Measurements from ENCODE around the gene KLHDC10.

KLHDC10 gene

GRCh38 chr7:130136579-130137167 is 66.3 kb downstream of the KLHDC10 start:
- H3K4me3 ChIP-seq (ENCODE audit: low read depth, low read length): no peak overlapping the region
- peaks cover 21% of the 10 kb centered on the region for H3K36me3 ChIP-seq
- no peak for TF ChIP-seq CTCF (IDR thresholded peaks at IDR 0.05; ENCODE audit: low read depth, low read length)
- no peaks in the 10 kb centered on the region for H3K9me3 ChIP-seq
- H3K4me1 ChIP-seq: peaks cover 13% of the 10 kb centered on the region
- no peak for DNase-seq
- no peaks in the 10 kb centered on the region for H3K27me3 ChIP-seq

GRCh38 chr7:130137207-130137606 is 66.9 kb downstream of the KLHDC10 start:
- Histone ChIP-seq H3K36me3 (peaks cover 21% of the 10 kb centered on the region), H3K4me3 (ENCODE audit: low read depth, low read length) (no peak overlapping the region), H3K27me3 (no peaks in the 10 kb centered on the region), H3K4me1 (peaks cover 14% of the 10 kb centered on the region), H3K9me3 (no peaks in the 10 kb centered on the region)
- TF ChIP-seq CTCF (IDR thresholded peaks at IDR 0.05; ENCODE audit: low read depth, low read length): no peak
- DNase-seq: no peak

DNA sequence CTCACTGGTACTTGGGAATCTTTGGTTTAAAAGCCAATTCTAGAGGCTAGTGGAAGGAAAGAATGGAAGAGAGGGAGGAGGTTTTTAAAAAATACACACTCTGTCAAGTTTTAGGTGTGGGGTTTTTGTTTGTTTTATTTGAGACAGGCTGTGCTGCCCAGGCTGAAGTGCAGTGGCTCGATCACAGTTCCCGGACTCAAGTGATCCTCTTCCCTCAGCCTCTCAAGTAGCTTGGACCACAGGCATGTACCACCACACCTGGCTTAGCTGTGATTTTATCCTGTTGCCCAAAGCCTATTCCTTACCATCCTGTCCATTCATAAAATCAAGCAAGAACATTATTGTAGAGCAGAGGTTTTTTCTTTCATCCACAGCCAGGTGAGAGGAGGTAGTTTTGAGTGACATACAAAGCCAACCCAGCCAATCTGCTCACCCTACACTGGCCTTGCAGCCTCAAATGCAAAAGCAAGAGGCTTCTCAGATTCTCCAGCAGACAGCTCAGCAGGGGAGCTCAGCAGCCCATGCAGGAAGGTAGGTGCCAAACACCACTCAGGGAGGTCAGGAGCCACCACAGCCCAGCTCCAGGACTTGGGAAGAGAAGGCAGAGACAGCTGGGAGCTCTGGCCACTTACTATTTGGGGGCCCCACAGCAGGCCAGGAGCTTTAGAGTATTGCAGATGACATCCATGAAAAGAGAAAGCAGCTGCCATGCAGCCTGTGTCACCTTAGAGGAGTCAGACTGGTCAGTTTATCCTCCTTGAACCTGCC is 69.0 kb downstream of the KLHDC10 start:
- peaks cover 14% of the 10 kb centered on the region for H3K36me3 ChIP-seq
- no peak for TF ChIP-seq CTCF (IDR thresholded peaks at IDR 0.05; ENCODE audit: low read depth, low read length)

DNA sequence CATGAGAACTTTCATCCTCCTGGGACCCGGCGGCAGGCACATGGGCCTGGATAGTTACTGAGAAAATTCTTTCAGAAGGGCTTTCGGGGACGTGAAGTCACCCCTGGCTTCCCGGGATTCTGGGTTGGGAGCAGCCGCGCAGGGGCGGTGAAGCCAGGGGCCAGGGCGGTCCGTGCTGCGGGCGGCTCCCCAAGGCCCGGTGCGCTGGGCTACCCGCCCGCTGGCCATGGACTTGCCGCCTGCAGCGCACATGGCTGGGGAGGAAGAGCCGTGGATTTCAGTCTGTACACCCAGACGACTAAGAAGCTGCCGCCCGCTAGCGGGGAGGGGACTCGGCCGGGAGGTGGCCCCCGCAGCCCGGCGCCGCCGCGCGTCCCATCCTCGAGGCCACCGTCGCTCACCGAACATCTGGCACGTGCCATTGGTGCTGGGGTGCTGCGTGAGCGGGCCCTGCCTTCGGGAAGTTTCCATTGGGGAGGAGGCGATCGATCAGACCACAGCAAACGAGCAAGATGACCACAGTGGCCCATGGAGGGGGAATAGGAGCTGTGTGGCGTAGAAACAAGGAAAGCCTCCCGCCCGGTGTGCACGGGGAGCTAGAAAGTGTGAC is 70.3 kb downstream of the KLHDC10 start:
- Histone ChIP-seq H3K36me3 (peaks cover 10% of the 10 kb centered on the region), H3K4me1 (peaks cover 10% of the 10 kb centered on the region), H3K4me3 (ENCODE audit: low read depth, low read length) (no peak overlapping the region), H3K27me3 (no peaks in the 10 kb centered on the region), H3K9me3 (no peaks in the 10 kb centered on the region)
- DNase-seq: no peak
- no peak for TF ChIP-seq CTCF (IDR thresholded peaks at IDR 0.05; ENCODE audit: low read depth, low read length)

More for the DNA sequence above, 69.0 kb downstream of the KLHDC10 start:
- H3K4me3 ChIP-seq (ENCODE audit: low read depth, low read length): no peak overlapping the region
- no peak for DNase-seq
- H3K4me1 ChIP-seq: peaks cover 14% of the 10 kb centered on the region
- H3K9me3 ChIP-seq: no peaks in the 10 kb centered on the region
- no peaks in the 10 kb centered on the region for H3K27me3 ChIP-seq

DNA sequence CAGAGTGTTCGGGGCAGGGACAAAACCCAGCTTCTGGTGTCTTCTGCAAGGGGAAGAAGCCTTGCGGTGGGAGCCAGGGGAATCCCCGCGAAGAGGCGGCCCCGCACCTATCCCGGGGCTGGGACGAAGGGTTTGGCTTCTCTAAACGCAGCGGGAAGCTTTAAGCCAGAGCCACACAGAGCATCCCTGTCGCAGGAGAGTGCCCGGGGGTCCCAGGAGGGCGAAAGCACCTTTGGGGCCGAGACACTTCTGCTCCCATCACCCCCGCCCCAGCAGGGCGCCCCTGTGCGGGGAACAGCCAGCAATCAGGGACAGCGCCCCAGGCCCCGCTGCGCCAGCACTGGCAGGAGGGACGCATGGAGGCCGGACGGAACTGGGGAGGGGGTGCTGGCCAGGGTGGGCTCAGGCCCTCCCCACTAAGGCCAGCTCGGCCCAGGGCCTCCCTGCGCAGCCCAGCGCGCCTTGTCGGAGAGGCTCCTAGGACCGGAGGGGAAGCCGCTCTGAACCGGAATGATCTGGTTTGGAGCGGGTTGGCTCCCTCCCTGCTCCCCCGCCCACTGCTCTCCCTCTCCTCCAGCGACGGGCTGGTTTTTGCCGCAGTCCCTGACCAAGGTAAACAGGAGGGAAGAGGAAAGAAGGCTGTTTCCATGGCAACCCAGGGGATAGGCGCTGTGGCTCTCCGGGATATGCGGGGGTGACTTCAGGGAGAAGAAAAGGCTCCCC is 71.0 kb downstream of the KLHDC10 start:
- H3K9me3 ChIP-seq: no peaks in the 10 kb centered on the region
- peaks cover 7% of the 10 kb centered on the region for H3K36me3 ChIP-seq
- H3K27me3 ChIP-seq: no peaks in the 10 kb centered on the region
- TF ChIP-seq CTCF (IDR thresholded peaks at IDR 0.05; ENCODE audit: low read depth, low read length): no peak
- peaks cover 10% of the 10 kb centered on the region for H3K4me1 ChIP-seq
- peak; percentile 64 for DNase-seq
- H3K4me3 ChIP-seq (ENCODE audit: low read depth, low read length): peak overlapping the region; percentile 35
